Panc1 (cell line): ENCODE measurements around the gene KATNAL2.
"Not testable (repeated sequence)": the region's sequence is repeated elsewhere in the genome, so short reads cannot be mapped to it uniquely, and the experiment has no call there.

Source experiments
- POLR2AphosphoS5 ChIP-seq: IDR thresholded peaks from 2 replicates; pipeline ENCODE4 v1.6.1; 2012; ENCODE audit warnings: mild to moderate bottlenecking, low read depth, low read length, moderate library complexity
- SIN3A ChIP-seq: IDR thresholded peaks from 2 replicates; pipeline ENCODE4 v1.6.1; 2012; ENCODE audit warnings: low read depth, mild to moderate bottlenecking, low read length, moderate library complexity, borderline replicate concordance; ENCODE audit not compliant: insufficient read depth
- TCF7L2 ChIP-seq: IDR thresholded peaks from 2 replicates; pipeline ENCODE4 v1.6.1; 2011; ENCODE audit warnings: mild to moderate bottlenecking, low read depth, low read length, inconsistent platforms
- TF ChIP-seq, protein P1 (sequence below): fragments of 450-650 bp; IDR thresholded peaks from 2 replicates; pipeline ENCODE4 v1.5.1; 2017; ENCODE audit warnings: mild to moderate bottlenecking
- TF ChIP-seq, protein P2 (sequence below), 2 experiments: IDR thresholded peaks; 2 replicates each; pipeline ENCODE4 v1.6.1; 2011 to 2012; ENCODE audit warnings: low read depth in 2 of 2, control low read depth in 1 of 2, low read length in 1 of 2, mild to moderate bottlenecking in 1 of 2, moderate library complexity in 1 of 2; ENCODE audit not compliant: insufficient read depth in 1 of 2

DNA sequence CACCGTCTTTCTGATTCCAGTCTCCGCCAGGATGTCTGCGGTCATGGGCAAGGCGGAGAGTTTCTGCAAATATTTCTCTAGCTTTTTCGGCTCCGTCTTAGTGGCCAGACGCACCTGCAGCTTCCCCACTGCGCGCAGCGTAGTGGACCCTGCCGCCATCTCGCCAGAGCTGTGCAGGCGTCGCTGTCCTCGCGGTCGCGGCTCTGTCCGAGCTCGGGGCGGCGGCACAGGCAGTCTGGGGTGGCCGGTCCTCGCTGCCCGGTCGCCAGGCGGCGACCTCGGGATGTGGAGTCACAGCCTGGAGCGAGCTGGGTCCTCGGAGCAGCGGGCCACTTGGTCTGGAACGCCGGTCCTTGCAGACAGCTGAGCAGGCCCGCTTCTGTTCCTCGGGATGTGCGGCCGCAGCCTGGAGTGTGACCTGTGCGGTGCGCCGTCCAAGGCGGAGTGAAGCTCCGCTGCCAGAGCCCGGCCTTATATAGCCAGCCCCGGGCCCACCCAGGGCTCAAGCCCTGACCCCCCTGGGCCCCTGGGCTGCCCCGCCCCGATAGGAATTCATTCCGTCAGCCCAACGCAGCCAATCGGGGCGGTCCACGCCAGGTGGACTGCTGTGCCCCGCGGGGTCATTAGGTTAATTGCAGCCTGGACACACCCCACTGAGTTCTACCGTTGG is 112.4 kb downstream of the KATNAL2 start:
- TF ChIP-seq, protein P1, sequence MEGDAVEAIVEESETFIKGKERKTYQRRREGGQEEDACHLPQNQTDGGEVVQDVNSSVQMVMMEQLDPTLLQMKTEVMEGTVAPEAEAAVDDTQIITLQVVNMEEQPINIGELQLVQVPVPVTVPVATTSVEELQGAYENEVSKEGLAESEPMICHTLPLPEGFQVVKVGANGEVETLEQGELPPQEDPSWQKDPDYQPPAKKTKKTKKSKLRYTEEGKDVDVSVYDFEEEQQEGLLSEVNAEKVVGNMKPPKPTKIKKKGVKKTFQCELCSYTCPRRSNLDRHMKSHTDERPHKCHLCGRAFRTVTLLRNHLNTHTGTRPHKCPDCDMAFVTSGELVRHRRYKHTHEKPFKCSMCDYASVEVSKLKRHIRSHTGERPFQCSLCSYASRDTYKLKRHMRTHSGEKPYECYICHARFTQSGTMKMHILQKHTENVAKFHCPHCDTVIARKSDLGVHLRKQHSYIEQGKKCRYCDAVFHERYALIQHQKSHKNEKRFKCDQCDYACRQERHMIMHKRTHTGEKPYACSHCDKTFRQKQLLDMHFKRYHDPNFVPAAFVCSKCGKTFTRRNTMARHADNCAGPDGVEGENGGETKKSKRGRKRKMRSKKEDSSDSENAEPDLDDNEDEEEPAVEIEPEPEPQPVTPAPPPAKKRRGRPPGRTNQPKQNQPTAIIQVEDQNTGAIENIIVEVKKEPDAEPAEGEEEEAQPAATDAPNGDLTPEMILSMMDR: not testable (repeated sequence)
- TF ChIP-seq, protein P2, sequence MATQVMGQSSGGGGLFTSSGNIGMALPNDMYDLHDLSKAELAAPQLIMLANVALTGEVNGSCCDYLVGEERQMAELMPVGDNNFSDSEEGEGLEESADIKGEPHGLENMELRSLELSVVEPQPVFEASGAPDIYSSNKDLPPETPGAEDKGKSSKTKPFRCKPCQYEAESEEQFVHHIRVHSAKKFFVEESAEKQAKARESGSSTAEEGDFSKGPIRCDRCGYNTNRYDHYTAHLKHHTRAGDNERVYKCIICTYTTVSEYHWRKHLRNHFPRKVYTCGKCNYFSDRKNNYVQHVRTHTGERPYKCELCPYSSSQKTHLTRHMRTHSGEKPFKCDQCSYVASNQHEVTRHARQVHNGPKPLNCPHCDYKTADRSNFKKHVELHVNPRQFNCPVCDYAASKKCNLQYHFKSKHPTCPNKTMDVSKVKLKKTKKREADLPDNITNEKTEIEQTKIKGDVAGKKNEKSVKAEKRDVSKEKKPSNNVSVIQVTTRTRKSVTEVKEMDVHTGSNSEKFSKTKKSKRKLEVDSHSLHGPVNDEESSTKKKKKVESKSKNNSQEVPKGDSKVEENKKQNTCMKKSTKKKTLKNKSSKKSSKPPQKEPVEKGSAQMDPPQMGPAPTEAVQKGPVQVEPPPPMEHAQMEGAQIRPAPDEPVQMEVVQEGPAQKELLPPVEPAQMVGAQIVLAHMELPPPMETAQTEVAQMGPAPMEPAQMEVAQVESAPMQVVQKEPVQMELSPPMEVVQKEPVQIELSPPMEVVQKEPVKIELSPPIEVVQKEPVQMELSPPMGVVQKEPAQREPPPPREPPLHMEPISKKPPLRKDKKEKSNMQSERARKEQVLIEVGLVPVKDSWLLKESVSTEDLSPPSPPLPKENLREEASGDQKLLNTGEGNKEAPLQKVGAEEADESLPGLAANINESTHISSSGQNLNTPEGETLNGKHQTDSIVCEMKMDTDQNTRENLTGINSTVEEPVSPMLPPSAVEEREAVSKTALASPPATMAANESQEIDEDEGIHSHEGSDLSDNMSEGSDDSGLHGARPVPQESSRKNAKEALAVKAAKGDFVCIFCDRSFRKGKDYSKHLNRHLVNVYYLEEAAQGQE (IDR thresholded peaks at IDR 0.05; ENCODE audit: insufficient read depth in 1 of 2, low read depth in 2 of 2, low read length in 1 of 2): not testable (repeated sequence)
- TF ChIP-seq SIN3A, POLR2AphosphoS5, TCF7L2: not testable (repeated sequence)
